ENCODE results near the gene PIP4K2C.
A peak's percentile ranks its signal among the peaks of the same experiment; 100 is the strongest.

The PIP4K2C gene

DNA sequence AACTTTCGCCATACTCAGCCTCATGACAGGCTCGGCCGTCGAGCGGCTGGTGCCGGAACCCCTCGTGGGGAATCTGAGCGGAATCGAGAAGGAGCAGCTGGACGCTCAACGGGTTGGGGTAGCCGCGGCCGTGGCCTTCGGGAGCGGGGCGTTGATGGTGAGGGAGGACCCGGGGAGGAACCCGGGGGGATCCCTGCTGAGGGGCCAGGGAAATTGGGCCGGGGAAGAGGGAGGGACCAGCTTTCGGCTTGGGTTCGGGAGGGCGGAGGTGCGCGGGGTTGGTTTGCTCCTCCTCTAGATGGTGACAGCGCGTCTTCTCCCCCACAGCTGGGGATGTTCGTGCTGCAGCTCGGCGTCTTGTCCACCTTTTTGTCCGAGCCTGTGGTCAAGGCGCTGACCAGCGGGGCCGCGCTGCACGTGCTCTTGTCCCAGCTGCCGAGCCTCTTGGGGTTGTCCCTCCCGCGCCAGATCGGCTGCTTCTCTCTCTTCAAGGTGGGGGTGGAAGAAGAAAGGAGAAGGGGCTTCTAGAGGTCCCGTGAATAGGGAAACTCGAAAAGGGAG is 30.0 kb downstream of the PIP4K2C start:
- no peak for TF ChIP-seq CTCF (IDR thresholded peaks at IDR 0.05; ENCODE audit: insufficient read depth, missing control alignments)
- FAIRE-seq (no peak), DNase-seq (ENCODE audit: insufficient read length, low spot score) (no peak)

DNA sequence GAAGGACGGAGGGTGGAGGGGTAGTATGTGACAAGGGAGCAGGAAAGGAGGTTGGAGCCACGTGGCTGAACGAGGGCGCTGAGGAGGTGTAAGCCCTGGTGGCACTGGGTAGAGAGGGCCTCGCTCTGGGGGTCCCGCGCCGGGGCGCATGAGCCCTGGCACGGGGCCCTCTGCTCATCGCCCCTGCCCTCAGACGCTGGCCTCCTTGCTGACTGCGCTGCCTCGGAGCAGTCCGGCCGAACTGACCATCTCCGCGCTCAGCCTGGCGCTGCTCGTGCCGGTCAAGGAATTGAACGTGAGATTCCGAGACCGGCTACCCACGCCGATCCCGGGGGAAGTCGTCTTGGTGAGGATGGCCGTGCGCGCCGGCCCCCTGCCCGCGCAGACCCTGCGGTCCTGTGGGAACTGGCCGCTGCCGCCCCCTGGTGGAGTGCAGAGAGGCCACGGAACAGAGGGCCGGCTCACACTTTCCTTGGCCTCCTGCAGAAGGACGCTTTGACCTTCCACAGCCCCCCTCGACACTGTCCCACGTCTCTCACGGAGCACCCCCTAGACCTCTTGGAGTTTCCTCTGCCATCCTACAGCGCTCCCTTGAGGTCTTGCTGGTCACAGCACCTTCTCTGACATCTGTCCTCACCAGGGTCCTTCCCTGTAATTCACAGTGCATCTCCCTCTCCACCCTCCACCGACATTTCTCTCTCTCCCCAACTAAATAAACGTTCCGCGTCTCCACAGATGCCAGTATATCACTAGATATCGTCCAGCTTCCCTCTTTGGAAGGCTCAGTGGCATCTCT is 30.7 kb downstream of the PIP4K2C start:
- TF ChIP-seq CTCF (IDR thresholded peaks at IDR 0.05; ENCODE audit: insufficient read depth, missing control alignments), result peak; percentile 72
- FAIRE-seq (no peak), DNase-seq (ENCODE audit: insufficient read length, low spot score) (peak; percentile 87)

GRCh38 chr12:57622293-57623245 is 31.6 kb downstream of the PIP4K2C start:
- no peak for TF ChIP-seq CTCF (IDR thresholded peaks at IDR 0.05; ENCODE audit: insufficient read depth, missing control alignments)
- no peak for FAIRE-seq
- DNase-seq (ENCODE audit: insufficient read length, low spot score), result no peak

GRCh38 chr12:57623385-57623784 is 32.4 kb downstream of the PIP4K2C start:
- DNase-seq (ENCODE audit: insufficient read length, low spot score), result no peak
- TF ChIP-seq CTCF (IDR thresholded peaks at IDR 0.05; ENCODE audit: insufficient read depth, missing control alignments), result no peak
- no peak for FAIRE-seq

DNA sequence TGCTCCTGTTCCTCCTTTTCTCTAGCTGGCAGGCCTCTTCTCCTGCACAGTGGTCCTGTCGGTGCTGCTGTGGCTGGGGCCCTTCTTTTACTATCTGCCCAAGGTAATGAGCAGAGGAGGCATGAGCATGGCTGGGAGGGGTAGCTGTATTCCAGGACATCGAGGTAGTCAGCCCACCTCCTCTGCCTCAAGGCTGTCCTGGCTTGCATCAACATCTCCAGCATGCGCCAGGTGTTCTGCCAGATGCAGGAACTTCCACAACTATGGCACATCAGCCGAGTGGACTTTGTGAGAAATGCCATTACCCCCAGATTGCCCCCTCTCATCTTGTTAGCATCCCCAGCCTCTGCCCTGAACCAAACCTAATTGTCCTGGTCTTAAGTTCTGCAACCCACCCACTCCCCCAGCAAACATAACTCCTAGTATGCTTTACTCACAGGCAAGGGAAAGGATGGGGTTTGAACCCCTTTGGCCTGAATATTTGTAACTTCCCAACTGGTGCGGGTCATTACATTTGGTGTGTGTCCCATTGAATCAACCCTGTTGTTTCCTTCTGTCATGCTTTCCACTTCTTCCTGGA is 32.9 kb downstream of the PIP4K2C start:
- TF ChIP-seq CTCF (IDR thresholded peaks at IDR 0.05; ENCODE audit: insufficient read depth, missing control alignments), result no peak
- no peak for DNase-seq (ENCODE audit: insufficient read length, low spot score)
- FAIRE-seq, result no peak

- DNase-seq (ENCODE audit: insufficient read length, low spot score) (no peak), FAIRE-seq (no peak)
These were observed 33.6 kb downstream of the PIP4K2C start for GRCh38 chr12:57624441-57625220.

More at GRCh38 chr12:57624441-57625220, 33.6 kb downstream of the PIP4K2C start:
- no peak for TF ChIP-seq CTCF (IDR thresholded peaks at IDR 0.05; ENCODE audit: insufficient read depth, missing control alignments)

Measured in D721Med (cell line).